SK-N-SH (cell line): ENCODE measurements around the gene MTAP. TPM values are rescaled to one million over a fixed set of nuclear protein-coding genes. Genes with fewer than 3 reads are reported as not detected.

ENCODE experiments used
- CTCF ChIA-PET: fragments of 300-600, 350-600 bp; formaldehyde crosslinking; extraction: SDS; loops from one replicate; lab custom pipeline; 2021; lab: Yijun Ruan, JAX
- POLR2A ChIA-PET: fragments of 350-600 bp; sonication (Branson Sonifier 250); formaldehyde crosslinking; extraction: SDS; loops from one replicate; lab custom pipeline; 2020; ENCODE audit warnings: antibody characterized with exemption, inconsistent platforms; lab: Yijun Ruan, JAX
- DNase-seq: peaks from one replicate; pipeline ENCODE4 v3.0.0; 2012
- H2AFZ ChIP-seq: fragments of 200-600 bp; sonication (generic); 2 replicates; pipeline ENCODE4 v1.8.1; 2016; ENCODE audit warnings: antibody characterized with exemption, mild to moderate bottlenecking, low read depth
- H3F3A ChIP-seq: fragments of 200-600 bp; sonication (generic); replicated peaks from 2 replicates; pipeline ENCODE3; 2016; ENCODE audit warnings: antibody characterized with exemption, mild to moderate bottlenecking; ENCODE audit not compliant: insufficient read depth
- H3K27ac ChIP-seq, 2 experiments: fragments of 200-500 bp in 1 of 2; fragments of 200-600 bp in 1 of 2; sonication (Bioruptor generic) in 1 of 2; sonication (generic), shearing (Covaris generic) in 1 of 2; 2 replicates each; pipeline versions ENCODE4 v1.5.1 to v1.6.1; 2014 to 2016; ENCODE audit warnings: low read depth in 2 of 2, inconsistent platforms in 1 of 2, low read length in 1 of 2, mild to moderate bottlenecking in 1 of 2, mixed read lengths in 1 of 2
- H3K27me3 ChIP-seq: fragments of 200-600 bp; sonication (generic), shearing (Covaris generic); 2 replicates; pipeline ENCODE4 v1.6.1; 2016; ENCODE audit warnings: mixed run types; ENCODE audit not compliant: insufficient read depth
- H3K36me3 ChIP-seq, 2 experiments: fragments of 200-500 bp in 1 of 2; fragments of 200-600 bp in 1 of 2; sonication (Bioruptor generic) in 1 of 2; sonication (generic) in 1 of 2; replicated peaks in 1 of 2; 2 replicates each; pipeline versions ENCODE3 to v1.5.1; 2014 to 2016; ENCODE audit warnings: low read length in 1 of 2, mild to moderate bottlenecking in 1 of 2; ENCODE audit not compliant: insufficient read depth in 2 of 2, control insufficient read depth in 1 of 2
- H3K4me1 ChIP-seq, 2 experiments: fragments of 200-500 bp in 1 of 2; fragments of 200-600 bp in 1 of 2; sonication (Bioruptor generic) in 1 of 2; sonication (generic), shearing (Covaris generic) in 1 of 2; 2 replicates each; pipeline versions ENCODE4 v1.5.1 to v1.6.1; 2014 to 2016; ENCODE audit warnings: low read depth in 1 of 2, low read length in 1 of 2, mixed run types in 1 of 2; ENCODE audit not compliant: insufficient read depth in 2 of 2, control insufficient read depth in 1 of 2
- H3K4me2 ChIP-seq: fragments of 200-600 bp; sonication (generic), shearing (Covaris generic); 2 replicates; pipeline ENCODE4 v1.6.1; 2017; ENCODE audit warnings: mixed run types
- H3K4me3 ChIP-seq, 2 experiments: fragments of 200-500 bp in 1 of 2; fragments of 200-600 bp in 1 of 2; sonication (Bioruptor generic) in 1 of 2; sonication (generic), shearing (Covaris generic) in 1 of 2; 2 replicates each; pipeline versions ENCODE4 v1.5.1 to v1.8.1; 2014 to 2016; ENCODE audit warnings: low read depth in 2 of 2, inconsistent platforms in 1 of 2, low read length in 1 of 2, mild to moderate bottlenecking in 1 of 2, mixed read lengths in 1 of 2, moderate library complexity in 1 of 2
- H3K79me2 ChIP-seq: fragments of 200-600 bp; sonication (generic); 2 replicates; pipeline ENCODE4 v1.8.1; 2017; ENCODE audit warnings: mild to moderate bottlenecking; ENCODE audit not compliant: insufficient read depth
- H3K9ac ChIP-seq: fragments of 200-600 bp; sonication (generic); 2 replicates; pipeline ENCODE4 v1.6.1; 2017; ENCODE audit warnings: mixed run types
- H3K9me2 ChIP-seq: fragments of 200-600 bp; sonication (generic); 2 replicates; pipeline ENCODE4 v1.6.1; 2017; ENCODE audit warnings: mixed run types
- H3K9me3 ChIP-seq: fragments of 200-600 bp; sonication (generic); 2 replicates; pipeline ENCODE4 v1.6.1; 2017; ENCODE audit warnings: mixed run types, mild to moderate bottlenecking, moderate library complexity
- H4K20me1 ChIP-seq: fragments of 200-600 bp; sonication (generic); 2 replicates; pipeline ENCODE4 v1.6.1; 2017; ENCODE audit warnings: mild to moderate bottlenecking, mixed run types; ENCODE audit not compliant: insufficient read depth
- ELF1 ChIP-seq: IDR thresholded peaks from 2 replicates; pipeline ENCODE4 v1.4.0; 2012
- EZH2phosphoT487 ChIP-seq: fragments of 200-600 bp; sonication (generic); IDR thresholded peaks from 2 replicates; pipeline ENCODE4 v1.6.1; 2017; ENCODE audit warnings: low read depth, mixed run types, mild to moderate bottlenecking, antibody characterized with exemption, moderate library complexity, borderline replicate concordance
- FOSL2 ChIP-seq: IDR thresholded peaks from 2 replicates; pipeline ENCODE4 v1.4.0; 2012; ENCODE audit warnings: low read depth, mild to moderate bottlenecking, moderate library complexity, borderline replicate concordance
- FOXM1 ChIP-seq: IDR thresholded peaks from 2 replicates; pipeline ENCODE4 v1.4.0; 2012; ENCODE audit warnings: low read depth, mild to moderate bottlenecking
- GABPA ChIP-seq: IDR thresholded peaks from 2 replicates; pipeline ENCODE4 v1.4.0; 2012; ENCODE audit warnings: low read depth, mild to moderate bottlenecking
- JUND ChIP-seq: IDR thresholded peaks from 2 replicates; pipeline ENCODE4 v1.4.0; 2012
- PBX3 ChIP-seq: IDR thresholded peaks from 2 replicates; pipeline ENCODE4; 2012
- POLR2AphosphoS5 ChIP-seq: IDR thresholded peaks from 2 replicates; pipeline ENCODE4 v1.6.1; 2012; ENCODE audit warnings: low read depth, low read length
- RCOR1 ChIP-seq: fragments of 150-350 bp; IDR thresholded peaks from 2 replicates; pipeline ENCODE4 v1.6.1; 2017; ENCODE audit warnings: antibody characterized with exemption, low read length
- SIN3A ChIP-seq: IDR thresholded peaks from 2 replicates; pipeline ENCODE4 v1.6.1; 2012; ENCODE audit warnings: low read depth, mild to moderate bottlenecking, low read length, moderate library complexity, borderline replicate concordance
- SMC3 ChIP-seq: IDR thresholded peaks from 2 replicates; pipeline ENCODE4 v1.6.1; 2012; ENCODE audit warnings: low read depth, low read length, improper control_type of control experiment
- TAF1 ChIP-seq: IDR thresholded peaks from 2 replicates; pipeline ENCODE4 v1.6.1; 2012; ENCODE audit warnings: low read depth, mild to moderate bottlenecking, low read length, moderate library complexity, borderline replicate concordance
- USF1 ChIP-seq: IDR thresholded peaks from 2 replicates; pipeline ENCODE4 v1.4.0; 2012; ENCODE audit warnings: low read depth, borderline replicate concordance
- USF2 ChIP-seq: fragments of 150-350 bp; IDR thresholded peaks from 2 replicates; pipeline ENCODE4 v1.6.1; 2017; ENCODE audit warnings: antibody characterized with exemption, low read length, low read depth, borderline replicate concordance
- ZBTB33 ChIP-seq: IDR thresholded peaks from 2 replicates; pipeline ENCODE4 v1.4.0; 2012; ENCODE audit warnings: low read depth, borderline replicate concordance
- WGBS: methylation state at CpG from one replicate; pipeline ENCODE4 v1.1.6; 2017; ENCODE audit warnings: low lambda C conversion rate; 5-methylcytosine and 5-hydroxymethylcytosine counted together
- polyA plus RNA-seq, 3 experiments: library from polyadenylated mRNA; depleted of rRNA; stranded (reverse); fragments of >200 nt; gene quantifications; 2 replicates each; pipeline ENCODE4 v1.2.3, GENCODE V29; 2012

MTAP gene
- polyA plus RNA-seq, 1 of the 3 experiments (the other 2 are of a cell fraction) = 9.8 TPM

GRCh38 chr9:21802418-21803000 is at the start of gene MTAP (continued):
- TF ChIP-seq ZBTB33 (0 out of 2 replicates have a peak, but pooled peaks have one; percentile 68), ELF1 (peak; percentile 44), PBX3 (0 out of 2 replicates have a peak, but pooled peaks have one; percentile 5), TAF1 (peak; percentile 92), SMC3 (no peak), RCOR1 (0 out of 2 replicates have a peak, but pooled peaks have one; percentile 36), USF1 (no peak), FOSL2 (no peak)

- Histone ChIP-seq H3K27me3 (peaks cover 3% of the 10 kb centered on the region; the same call in 1 of the 2 replicates), H3K9me3 (no peaks in the 10 kb centered on the region), H3F3A (no peaks in the 10 kb centered on the region), H3K4me1 (no peaks in the 10 kb centered on the region), H3K36me3 (no peaks in the 10 kb centered on the region), H2AFZ (no peak overlapping the region), H3K4me2 (no peak overlapping the region), H3K9ac (no peak overlapping the region), H4K20me1 (no peaks in the 10 kb centered on the region), H3K4me3 (no peak overlapping the region), H3K27ac (no peak overlapping the region), H3K9me2 (no peaks in the 10 kb centered on the region), H3K79me2 (no peaks in the 10 kb centered on the region)
- CTCF ChIA-PET = interaction anchor here (0.6 kb wide), 1 partner anchor 9 kb away, joined by 3 read pairs; no protein-coding TSS in a partner anchor
- 19% methylated on average over 1 of the region's 1 CpG for WGBS
- POLR2A ChIA-PET = no interaction called here
- DNase-seq = no peak
- TF ChIP-seq SIN3A = no peak
- no peak for TF ChIP-seq FOSL2
- TF ChIP-seq POLR2AphosphoS5 = no peak
- TF ChIP-seq ZBTB33 = no peak
- no peak for TF ChIP-seq USF1
- TF ChIP-seq TAF1 = no peak
- TF ChIP-seq USF2 = no peak
- TF ChIP-seq GABPA = no peak
- TF ChIP-seq JUND = no peak
- TF ChIP-seq FOXM1 = no peak
- no peak for TF ChIP-seq EZH2phosphoT487
These were observed 48.9 kb upstream of the MTAP start for GRCh38 chr9:21753523-21753922.
